Measurements from ENCODE around the gene CEBPA. TPM values are rescaled to one million over a fixed set of nuclear protein-coding genes. Genes with fewer than 3 reads are reported as not detected.

The CEBPA gene
- total and polyA plus RNA-seq, 2 donors (not counting 1 experiment from before 2014, with no cell fraction given) = 0.17 TPM; not detected in 1

DNA sequence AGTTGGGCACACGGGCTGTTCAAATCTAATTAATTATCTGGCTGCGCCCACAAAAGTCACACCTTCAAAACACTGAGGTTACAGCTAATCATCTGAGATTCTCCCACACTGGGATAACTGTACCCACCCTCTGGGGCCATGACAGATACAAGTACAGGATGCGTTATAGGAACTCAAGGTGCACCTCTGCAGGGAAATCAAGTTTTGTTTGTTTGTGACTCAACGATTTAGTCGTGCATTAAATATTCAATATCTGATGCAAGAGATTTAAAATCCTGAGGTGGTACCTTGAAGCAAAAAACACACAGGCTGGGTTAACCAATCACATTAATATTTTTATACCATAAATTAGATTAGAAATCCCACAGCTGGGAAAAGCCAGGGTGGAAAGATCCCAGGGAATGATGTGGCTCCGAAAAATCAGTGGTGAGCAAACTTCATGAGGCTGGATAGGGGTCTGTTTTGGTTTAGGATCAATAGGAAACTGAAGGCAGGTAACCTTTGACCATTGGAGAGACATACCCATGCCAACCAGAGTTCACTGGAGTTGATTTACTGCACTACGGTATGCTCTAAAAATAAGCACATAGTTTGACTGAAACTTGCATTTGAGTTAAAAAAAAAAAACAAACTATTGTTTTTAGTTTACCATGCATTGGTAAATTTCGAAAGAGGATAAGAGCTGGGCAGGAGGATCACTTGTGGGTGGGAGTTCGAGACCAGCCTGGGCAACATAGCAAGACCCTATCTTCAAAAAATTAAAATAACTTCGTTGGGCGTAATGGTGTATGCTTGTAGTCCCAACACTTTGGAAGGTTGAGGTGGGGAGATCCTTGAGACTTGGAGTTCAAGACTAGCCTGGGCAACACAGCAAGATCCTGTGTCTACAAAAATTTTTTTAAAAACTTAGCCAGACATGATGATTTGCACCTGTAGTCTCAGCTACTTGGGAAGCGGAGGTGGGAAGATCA is 47.3 kb upstream of the CEBPA start:
- no peaks in the 10 kb centered on the region for H3K4me1 ChIP-seq (ENCODE audit: control insufficient read depth, extremely low read depth, insufficient read depth, low read length)
- no peaks in the 10 kb centered on the region for H3K36me3 ChIP-seq (ENCODE audit: control insufficient read depth, insufficient read depth, low read length)
- no peak for TF ChIP-seq EZH2 (IDR thresholded peaks at IDR 0.05; ENCODE audit: low read length, missing control alignments)
- TF ChIP-seq, protein P1, sequence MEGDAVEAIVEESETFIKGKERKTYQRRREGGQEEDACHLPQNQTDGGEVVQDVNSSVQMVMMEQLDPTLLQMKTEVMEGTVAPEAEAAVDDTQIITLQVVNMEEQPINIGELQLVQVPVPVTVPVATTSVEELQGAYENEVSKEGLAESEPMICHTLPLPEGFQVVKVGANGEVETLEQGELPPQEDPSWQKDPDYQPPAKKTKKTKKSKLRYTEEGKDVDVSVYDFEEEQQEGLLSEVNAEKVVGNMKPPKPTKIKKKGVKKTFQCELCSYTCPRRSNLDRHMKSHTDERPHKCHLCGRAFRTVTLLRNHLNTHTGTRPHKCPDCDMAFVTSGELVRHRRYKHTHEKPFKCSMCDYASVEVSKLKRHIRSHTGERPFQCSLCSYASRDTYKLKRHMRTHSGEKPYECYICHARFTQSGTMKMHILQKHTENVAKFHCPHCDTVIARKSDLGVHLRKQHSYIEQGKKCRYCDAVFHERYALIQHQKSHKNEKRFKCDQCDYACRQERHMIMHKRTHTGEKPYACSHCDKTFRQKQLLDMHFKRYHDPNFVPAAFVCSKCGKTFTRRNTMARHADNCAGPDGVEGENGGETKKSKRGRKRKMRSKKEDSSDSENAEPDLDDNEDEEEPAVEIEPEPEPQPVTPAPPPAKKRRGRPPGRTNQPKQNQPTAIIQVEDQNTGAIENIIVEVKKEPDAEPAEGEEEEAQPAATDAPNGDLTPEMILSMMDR (conservative IDR thresholded peaks at IDR 0.05 in 1 of 2, IDR thresholded peaks at IDR 0.05 in 1 of 2; ENCODE audit: low read depth in 1 of 2, low read length in 2 of 2) = no peak
- H3K27me3 ChIP-seq (ENCODE audit: control insufficient read depth, insufficient read depth, low read length) = peaks cover 10% of the 10 kb centered on the region
- DNase-seq (ENCODE audit: low read depth in 2 of 2) = no peak
- H3K9me3 ChIP-seq (ENCODE audit: control insufficient read depth, insufficient read depth, low read depth, low read length) = no peaks in the 10 kb centered on the region
- no peak overlapping the region for H3K4me3 ChIP-seq (replicated peaks in 1 of 4; ENCODE audit: control extremely low read depth in 1 of 4, insufficient read depth in 1 of 4, low read depth in 3 of 4, low read length in 4 of 4)
- H3K9ac ChIP-seq (ENCODE audit: insufficient read depth, low read length) = no peak overlapping the region
- H3K27ac ChIP-seq (ENCODE audit: insufficient read depth, low read length) = no peak overlapping the region
- no peak overlapping the region for H3K4me2 ChIP-seq (ENCODE audit: extremely low read depth, insufficient read depth, low read length)
- no peaks in the 10 kb centered on the region for H4K20me1 ChIP-seq (ENCODE audit: control insufficient read depth, extremely low read depth, insufficient read depth, low read length)
- H2AFZ ChIP-seq (ENCODE audit: low read length) = no peak overlapping the region
- H3K79me2 ChIP-seq (ENCODE audit: control insufficient read depth, insufficient read depth, low read length) = no peaks in the 10 kb centered on the region

DNA sequence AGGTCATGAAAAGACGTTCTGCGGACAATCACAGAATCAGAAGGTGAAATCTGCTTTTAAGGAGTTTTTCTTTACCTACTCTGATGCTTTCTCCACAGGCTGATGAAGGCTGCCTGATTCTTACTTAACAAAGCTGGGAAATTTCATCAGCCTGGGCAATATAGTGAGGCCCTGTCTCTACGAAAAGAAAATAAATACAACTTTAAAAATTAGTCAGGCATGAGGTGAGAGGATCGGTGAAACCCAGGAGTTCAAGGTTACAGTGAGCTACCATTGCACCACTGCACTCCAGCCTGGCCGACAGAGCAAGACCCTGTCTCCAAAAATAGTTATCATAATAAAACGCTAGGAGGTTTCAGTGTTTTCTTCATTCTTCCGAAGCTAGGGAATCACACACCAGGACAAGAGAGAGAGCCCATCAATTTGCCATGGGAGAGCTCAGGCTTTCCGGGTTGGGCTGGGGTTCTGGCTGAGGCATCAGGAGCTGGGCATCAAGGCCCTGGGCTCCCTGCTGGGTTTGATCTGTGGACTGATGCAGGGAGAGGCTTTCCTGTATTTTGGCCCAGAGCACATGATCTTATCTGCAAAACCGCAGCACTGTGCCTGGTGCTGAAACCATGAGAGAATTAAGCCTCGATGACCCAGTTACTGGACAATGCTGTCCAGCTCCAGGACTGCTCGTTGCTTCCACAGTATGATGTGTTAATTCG is 46.1 kb upstream of the CEBPA start:
- Histone ChIP-seq H3K79me2 (ENCODE audit: control insufficient read depth, insufficient read depth, low read length) (no peaks in the 10 kb centered on the region), H2AFZ (ENCODE audit: low read length) (no peak overlapping the region), H3K9ac (ENCODE audit: insufficient read depth, low read length) (no peak overlapping the region), H3K9me3 (ENCODE audit: control insufficient read depth, insufficient read depth, low read depth, low read length) (no peaks in the 10 kb centered on the region), H3K36me3 (ENCODE audit: control insufficient read depth, insufficient read depth, low read length) (no peaks in the 10 kb centered on the region), H3K4me2 (ENCODE audit: extremely low read depth, insufficient read depth, low read length) (no peak overlapping the region), H3K4me3 (replicated peaks in 1 of 4; ENCODE audit: control extremely low read depth in 1 of 4, insufficient read depth in 1 of 4, low read depth in 3 of 4, low read length in 4 of 4) (no peak overlapping the region), H4K20me1 (ENCODE audit: control insufficient read depth, extremely low read depth, insufficient read depth, low read length) (no peaks in the 10 kb centered on the region), H3K27me3 (ENCODE audit: control insufficient read depth, insufficient read depth, low read length) (peaks cover 14% of the 10 kb centered on the region), H3K4me1 (ENCODE audit: control insufficient read depth, extremely low read depth, insufficient read depth, low read length) (no peaks in the 10 kb centered on the region), H3K27ac (ENCODE audit: insufficient read depth, low read length) (no peak overlapping the region)
- TF ChIP-seq EZH2 (IDR thresholded peaks at IDR 0.05; ENCODE audit: low read length, missing control alignments) = no peak
- TF ChIP-seq, protein P1 (conservative IDR thresholded peaks at IDR 0.05 in 1 of 2, IDR thresholded peaks at IDR 0.05 in 1 of 2; ENCODE audit: low read depth in 1 of 2, low read length in 2 of 2) = no peak
- peak in 1 of 2 donors; percentile 23 for DNase-seq (ENCODE audit: low read depth in 2 of 2)

DNA sequence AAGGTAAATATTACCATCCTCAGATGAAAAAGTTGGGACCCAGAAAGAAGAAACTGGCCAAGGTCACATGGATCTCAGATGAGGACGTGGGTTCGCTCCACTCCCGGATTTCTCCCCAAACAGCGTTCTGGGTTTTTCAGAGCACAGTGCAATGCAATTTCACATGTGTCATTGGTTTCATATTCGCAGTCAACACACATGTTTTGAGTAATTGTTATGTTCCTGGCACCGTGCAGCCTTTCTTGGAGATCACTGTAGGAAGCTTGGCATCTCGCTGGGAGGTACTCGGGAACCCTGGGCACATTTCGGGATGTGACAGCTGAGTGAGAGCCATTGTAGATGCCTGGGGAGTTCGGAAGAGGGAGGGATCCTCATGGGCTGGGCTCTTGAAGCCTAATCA is 45.0 kb upstream of the CEBPA start:
- TF ChIP-seq, protein P1 (conservative IDR thresholded peaks at IDR 0.05 in 1 of 2, IDR thresholded peaks at IDR 0.05 in 1 of 2; ENCODE audit: low read depth in 1 of 2, low read length in 2 of 2) = no peak
- no peak for TF ChIP-seq EZH2 (IDR thresholded peaks at IDR 0.05; ENCODE audit: low read length, missing control alignments)
- H3K36me3 ChIP-seq (ENCODE audit: control insufficient read depth, insufficient read depth, low read length) = no peaks in the 10 kb centered on the region
- H3K4me3 ChIP-seq (replicated peaks in 1 of 4; ENCODE audit: control extremely low read depth in 1 of 4, insufficient read depth in 1 of 4, low read depth in 3 of 4, low read length in 4 of 4) = no peak overlapping the region
- H3K27ac ChIP-seq (ENCODE audit: insufficient read depth, low read length) = no peak overlapping the region
- no peak overlapping the region for H3K9ac ChIP-seq (ENCODE audit: insufficient read depth, low read length)
- no peak overlapping the region for H2AFZ ChIP-seq (ENCODE audit: low read length)
- H3K27me3 ChIP-seq (ENCODE audit: control insufficient read depth, insufficient read depth, low read length) = peaks cover 14% of the 10 kb centered on the region
- no peak overlapping the region for H3K4me2 ChIP-seq (ENCODE audit: extremely low read depth, insufficient read depth, low read length)
- no peaks in the 10 kb centered on the region for H3K9me3 ChIP-seq (ENCODE audit: control insufficient read depth, insufficient read depth, low read depth, low read length)
- no peaks in the 10 kb centered on the region for H3K79me2 ChIP-seq (ENCODE audit: control insufficient read depth, insufficient read depth, low read length)
- H3K4me1 ChIP-seq (ENCODE audit: control insufficient read depth, extremely low read depth, insufficient read depth, low read length) = no peaks in the 10 kb centered on the region
- H4K20me1 ChIP-seq (ENCODE audit: control insufficient read depth, extremely low read depth, insufficient read depth, low read length) = no peaks in the 10 kb centered on the region
- DNase-seq (ENCODE audit: low read depth in 2 of 2) = no peak

Measured in fibroblast of lung (primary cell).